HepG2 (cell line): ENCODE measurements around the gene PSD4. TPM values are rescaled to one million over a fixed set of nuclear protein-coding genes. Genes with fewer than 3 reads are reported as not detected.

Experiments
- ATF7 ChIP-seq, 2 experiments: fragments of 450-650 bp in 1 of 2; sonication (generic) in 1 of 2; formaldehyde crosslinking in 1 of 2; IDR thresholded peaks; 2 replicates each; pipeline versions ENCODE4 v1.4.0 to v1.6.1; 2016 to 2020; ENCODE audit warnings: antibody characterized with exemption in 1 of 2, mild to moderate bottlenecking in 1 of 2, missing genetic modification reagents in 1 of 2
- ELF1 ChIP-seq: sonication (generic); formaldehyde crosslinking; IDR thresholded peaks from 2 replicates; pipeline ENCODE4 v1.4.0; 2020; ENCODE audit warnings: missing genetic modification reagents
- ESRRA ChIP-seq: sonication (generic); formaldehyde crosslinking; IDR thresholded peaks from 2 replicates; pipeline ENCODE4 v1.5.1; 2020; ENCODE audit warnings: mild to moderate bottlenecking, low read depth, missing genetic modification reagents
- ISL2 ChIP-seq: sonication (generic); formaldehyde crosslinking; IDR thresholded peaks from 2 replicates; pipeline ENCODE4 v1.5.0; 2020; ENCODE audit warnings: missing genetic modification reagents
- KDM2A ChIP-seq: sonication (generic); formaldehyde crosslinking; IDR thresholded peaks from 2 replicates; pipeline ENCODE4 v1.4.0; 2020; ENCODE audit warnings: low read depth, missing genetic modification reagents, borderline replicate concordance
- NKX3-1 ChIP-seq: sonication (generic); formaldehyde crosslinking; IDR thresholded peaks from 2 replicates; pipeline ENCODE4 v1.5.0; 2020; ENCODE audit warnings: missing genetic modification reagents
- TEAD3 ChIP-seq: optimal IDR thresholded peaks from 2 replicates; pipeline ENCODE3; 2016; ENCODE audit warnings: borderline replicate concordance
- ZNF34 ChIP-seq: sonication (generic); formaldehyde crosslinking; IDR thresholded peaks from 2 replicates; pipeline ENCODE4 v1.4.0; 2020; ENCODE audit warnings: mild to moderate bottlenecking, missing genetic modification reagents, borderline replicate concordance
- ZNF343 ChIP-seq: sonication (generic); formaldehyde crosslinking; IDR thresholded peaks from 2 replicates; pipeline ENCODE4 v1.4.0; 2020; ENCODE audit warnings: mild to moderate bottlenecking, missing genetic modification reagents
- ZNF350 ChIP-seq: sonication (generic); formaldehyde crosslinking; IDR thresholded peaks from 2 replicates; pipeline ENCODE4 v1.4.0; 2020; ENCODE audit warnings: mild to moderate bottlenecking, low read depth, missing genetic modification reagents, borderline replicate concordance
- ZNF367 ChIP-seq: sonication (generic); formaldehyde crosslinking; IDR thresholded peaks from 2 replicates; pipeline ENCODE4 v1.4.0; 2020; ENCODE audit warnings: missing genetic modification reagents, borderline replicate concordance
- polyA plus RNA-seq, 8 experiments: library from polyadenylated mRNA; depleted of rRNA in 3 of 8; stranded (reverse) in 7 of 8; unstranded in 1 of 8; fragments of >200 nt; fragmentation: Illumina TruSeq in 4 of 8; extraction: Trizol in 4 of 8; gene quantifications; 2 replicates each; pipeline versions ENCODE4 v1.2.1 to v1.2.3, GENCODE V29; 2011 to 2016; ENCODE audit warnings: low read depth in 4 of 8, missing spikeins in 1 of 8, mixed read lengths in 1 of 8; ENCODE audit not compliant: insufficient read depth in 1 of 8
- total RNA-seq, 5 experiments: library from RNA; depleted of rRNA; stranded (reverse); fragments of >200 nt; fragmentation: Illumina TruSeq; extraction: Trizol; gene quantifications; 2 replicates each; pipeline ENCODE4 v1.2.3, GENCODE V29; 2016; ENCODE audit warnings: low read depth in 1 of 5
- TF ChIP-seq, protein P1 (sequence below): sonication (generic); formaldehyde crosslinking; IDR thresholded peaks from 2 replicates; pipeline ENCODE4 v1.8.0; 2022; ENCODE audit warnings: missing genetic modification reagents, mild to moderate bottlenecking, inconsistent platforms, borderline replicate concordance
- TF ChIP-seq, protein P2 (sequence below): sonication (generic); formaldehyde crosslinking; IDR thresholded peaks from 2 replicates; pipeline ENCODE4 v1.5.1; 2020; ENCODE audit warnings: mild to moderate bottlenecking, missing genetic modification reagents, borderline replicate concordance
- TF ChIP-seq, protein P3 (sequence below): sonication (generic); formaldehyde crosslinking; IDR thresholded peaks from 2 replicates; pipeline ENCODE4 v1.4.0; 2020; ENCODE audit warnings: mild to moderate bottlenecking, missing genetic modification reagents

The PSD4 gene
- total and polyA plus RNA-seq, 2 of the 13 experiments (the other 11 are each of a cell fraction or from before 2014, with no cell fraction given): 5.8 to 9.4 TPM

DNA sequence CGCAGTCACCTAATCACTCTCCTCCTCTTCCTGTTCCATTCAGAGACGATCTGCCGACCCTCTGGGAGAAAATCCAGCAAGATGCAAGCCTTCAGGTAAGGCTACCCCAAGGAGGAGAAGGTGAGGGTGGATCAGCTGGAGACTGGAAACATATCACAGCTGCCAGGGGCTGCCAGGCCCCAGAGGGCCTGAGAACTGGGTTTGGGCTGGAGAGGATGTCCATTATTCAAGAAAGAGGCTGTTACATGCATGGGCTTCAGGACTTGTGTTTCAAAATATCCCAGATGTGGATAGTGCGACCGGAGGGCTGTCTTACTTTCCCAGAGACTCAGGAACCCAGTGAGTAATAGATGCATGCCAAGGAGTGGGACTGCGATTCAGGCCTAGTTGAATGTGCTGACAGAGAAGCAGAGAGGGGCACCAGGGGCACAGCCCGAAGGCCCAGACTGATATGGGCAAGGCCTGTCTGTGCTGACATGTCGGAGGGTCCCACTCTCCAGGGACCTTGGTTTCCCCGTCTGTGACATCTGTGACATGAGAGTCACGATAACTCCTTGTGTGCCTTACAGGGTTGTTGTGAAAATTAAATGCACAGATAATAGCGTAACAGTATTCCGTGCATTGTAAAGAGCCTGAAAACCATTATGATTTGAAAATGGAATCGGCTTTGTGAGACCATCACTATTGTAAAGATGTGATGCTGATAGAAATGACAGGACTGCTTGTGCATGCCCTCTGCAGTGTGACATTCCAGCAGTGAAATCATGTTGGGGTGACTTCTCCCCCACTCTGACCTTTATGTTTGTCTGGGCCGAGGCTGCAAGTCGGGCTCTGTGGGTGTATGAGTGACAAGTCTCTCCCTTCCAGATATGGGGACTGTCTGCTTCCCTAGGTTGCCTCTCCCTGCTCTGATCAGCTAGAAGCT lies 45.9 kb upstream of the PSD4 start (continued):
- TF ChIP-seq, protein P1, sequence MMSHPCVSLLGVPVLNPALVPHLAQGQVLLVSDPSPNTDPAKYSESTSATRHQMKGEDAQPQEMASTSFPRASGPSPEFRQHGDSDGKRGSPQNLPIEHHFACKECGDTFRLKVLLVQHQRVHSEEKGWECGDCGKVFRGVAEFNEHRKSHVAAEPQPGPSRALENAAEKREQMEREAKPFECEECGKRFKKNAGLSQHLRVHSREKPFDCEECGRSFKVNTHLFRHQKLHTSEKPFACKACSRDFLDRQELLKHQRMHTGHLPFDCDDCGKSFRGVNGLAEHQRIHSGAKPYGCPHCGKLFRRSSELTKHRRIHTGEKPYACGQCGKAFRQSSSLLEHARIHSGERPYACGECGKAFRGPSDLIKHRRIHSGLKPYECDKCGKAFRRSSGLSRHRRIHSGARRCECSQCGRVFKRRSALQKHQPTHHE: peak; percentile 50; the same call in 1 of the 2 replicates
- TF ChIP-seq, protein P2, sequence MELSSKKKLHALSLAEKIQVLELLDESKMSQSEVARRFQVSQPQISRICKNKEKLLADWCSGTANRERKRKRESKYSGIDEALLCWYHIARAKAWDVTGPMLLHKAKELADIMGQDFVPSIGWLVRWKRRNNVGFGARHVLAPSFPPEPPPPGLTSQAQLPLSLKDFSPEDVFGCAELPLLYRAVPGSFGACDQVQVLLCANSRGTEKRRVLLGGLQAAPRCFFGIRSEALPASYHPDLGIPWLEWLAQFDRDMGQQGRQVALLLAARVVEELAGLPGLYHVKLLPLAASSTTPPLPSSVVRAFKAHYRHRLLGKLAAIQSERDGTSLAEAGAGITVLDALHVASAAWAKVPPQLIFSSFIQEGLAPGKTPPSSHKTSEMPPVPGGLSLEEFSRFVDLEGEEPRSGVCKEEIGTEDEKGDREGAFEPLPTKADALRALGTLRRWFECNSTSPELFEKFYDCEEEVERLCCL: no peak; the same call in 1 of the 2 replicates
- TF ChIP-seq ATF7 (IDR thresholded peaks at IDR 0.05): no peak
- TF ChIP-seq ATF7 (CRISPR knock-in tag; IDR thresholded peaks at IDR 0.05): 0 out of 2 replicates have a peak, but pooled peaks have one; percentile 42
- TF ChIP-seq ZNF350 (CRISPR knock-in tag): no peak
- no peak for TF ChIP-seq ELF1 (CRISPR knock-in tag)
- peak; percentile 24 for TF ChIP-seq TEAD3
- peak; percentile 72 for TF ChIP-seq ESRRA (CRISPR knock-in tag)
- no peak for TF ChIP-seq ISL2 (CRISPR knock-in tag)
- TF ChIP-seq ZNF343: 0 out of 2 replicates have a peak, but pooled peaks have one; percentile 20
- peak; percentile 39; the same call in 1 of the 2 replicates for TF ChIP-seq ZNF34 (CRISPR knock-in tag)
- TF ChIP-seq, protein P3, sequence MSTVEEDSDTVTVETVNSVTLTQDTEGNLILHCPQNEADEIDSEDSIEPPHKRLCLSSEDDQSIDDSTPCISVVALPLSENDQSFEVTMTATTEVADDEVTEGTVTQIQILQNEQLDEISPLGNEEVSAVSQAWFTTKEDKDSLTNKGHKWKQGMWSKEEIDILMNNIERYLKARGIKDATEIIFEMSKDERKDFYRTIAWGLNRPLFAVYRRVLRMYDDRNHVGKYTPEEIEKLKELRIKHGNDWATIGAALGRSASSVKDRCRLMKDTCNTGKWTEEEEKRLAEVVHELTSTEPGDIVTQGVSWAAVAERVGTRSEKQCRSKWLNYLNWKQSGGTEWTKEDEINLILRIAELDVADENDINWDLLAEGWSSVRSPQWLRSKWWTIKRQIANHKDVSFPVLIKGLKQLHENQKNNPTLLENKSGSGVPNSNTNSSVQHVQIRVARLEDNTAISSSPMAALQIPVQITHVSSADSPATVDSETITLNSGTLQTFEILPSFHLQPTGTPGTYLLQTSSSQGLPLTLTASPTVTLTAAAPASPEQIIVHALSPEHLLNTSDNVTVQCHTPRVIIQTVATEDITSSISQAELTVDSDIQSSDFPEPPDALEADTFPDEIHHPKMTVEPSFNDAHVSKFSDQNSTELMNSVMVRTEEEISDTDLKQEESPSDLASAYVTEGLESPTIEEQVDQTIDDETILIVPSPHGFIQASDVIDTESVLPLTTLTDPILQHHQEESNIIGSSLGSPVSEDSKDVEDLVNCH (CRISPR knock-in tag): 0 out of 2 replicates have a peak, but pooled peaks have one; percentile 58
- 0 out of 2 replicates have a peak, but pooled peaks have one; percentile 18 for TF ChIP-seq NKX3-1 (CRISPR knock-in tag)
- TF ChIP-seq KDM2A (CRISPR knock-in tag): peak; percentile 30; the same call in 1 of the 2 replicates
- no peak for TF ChIP-seq ZNF367 (CRISPR knock-in tag)
